Urothelium cell line (cell line): ENCODE measurements around the gene ADORA1.

Experiments
- DNase-seq: peaks from one replicate; pipeline ENCODE4 v3.0.0; 2011; ENCODE audit warnings: low spot score, mixed read lengths
- FAIRE-seq: peaks from 2 replicates; lab custom pipeline; 2011; peaks lifted over from hg19 to GRCh38; lab: Jason Lieb, UNC

ADORA1 gene

DNA sequence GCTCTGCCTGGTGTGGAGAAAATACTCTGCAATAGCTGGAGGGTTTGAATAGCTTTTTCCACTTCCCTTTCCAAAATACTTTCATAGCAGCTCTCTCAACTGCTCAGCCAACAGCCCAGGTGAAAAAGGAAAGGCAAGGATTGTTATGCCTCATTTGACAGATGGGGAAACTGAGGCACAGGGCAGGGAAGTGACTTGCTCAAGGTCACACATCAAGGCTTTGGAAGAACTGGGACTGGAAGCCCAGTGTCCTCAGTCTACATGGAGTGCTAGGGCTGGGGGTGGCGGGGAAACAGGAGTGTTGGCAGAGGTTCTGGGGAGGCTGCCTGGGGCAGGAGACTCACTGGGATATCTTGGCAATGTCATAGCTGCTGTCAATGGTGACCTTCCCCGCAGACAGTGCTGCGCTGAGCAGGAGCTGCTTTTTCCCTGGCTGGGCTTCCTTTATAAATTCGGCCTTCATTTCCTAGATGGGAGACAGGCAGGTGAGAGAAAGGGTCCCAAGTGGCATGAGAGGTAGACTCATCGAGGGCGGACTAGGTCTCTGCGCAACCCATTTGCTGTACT is 54.9 kb downstream of the ADORA1 start:
- FAIRE-seq (no peak), DNase-seq (no peak)

DNA sequence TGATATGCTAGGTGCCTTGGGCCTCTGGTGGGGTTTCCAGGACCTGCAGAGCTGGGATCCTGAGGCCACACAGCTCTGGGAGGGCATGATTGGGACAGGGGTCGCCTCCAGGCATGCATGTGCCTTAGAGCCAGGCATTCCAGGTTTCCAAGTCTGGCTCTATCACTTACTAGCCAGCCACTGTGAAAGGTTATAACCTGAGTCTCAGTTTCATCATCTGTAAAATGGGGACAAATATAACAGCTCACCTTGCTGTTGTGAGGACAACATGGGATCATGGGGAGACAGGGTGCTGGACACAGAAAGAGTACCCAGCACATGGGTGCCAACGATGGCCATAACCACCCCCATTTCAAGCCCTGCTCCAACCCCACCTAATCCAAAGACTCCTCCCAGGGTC is 56.3 kb downstream of the ADORA1 start:
- FAIRE-seq (no peak), DNase-seq (no peak)

DNA sequence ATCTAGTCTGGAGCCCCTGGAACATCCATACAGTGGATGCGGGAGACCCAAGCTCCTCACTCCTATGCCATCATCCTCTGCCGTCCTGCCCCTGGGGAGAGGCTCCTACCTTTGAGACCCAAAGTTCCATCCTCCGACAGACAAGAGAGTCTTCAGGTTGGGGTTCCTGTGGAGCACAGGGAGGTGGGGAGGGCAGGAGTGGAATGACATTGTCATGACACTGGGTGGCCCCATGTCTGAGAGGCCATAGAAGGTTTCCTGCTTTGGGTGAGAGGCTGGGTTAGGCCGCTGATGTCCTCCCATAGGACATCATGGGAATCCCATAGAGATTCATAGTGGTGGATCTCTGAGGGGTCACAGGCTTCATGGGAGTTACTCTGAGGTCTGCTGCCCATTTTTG is 56.9 kb downstream of the ADORA1 start:
- DNase-seq = no peak
- FAIRE-seq = no peak

DNA sequence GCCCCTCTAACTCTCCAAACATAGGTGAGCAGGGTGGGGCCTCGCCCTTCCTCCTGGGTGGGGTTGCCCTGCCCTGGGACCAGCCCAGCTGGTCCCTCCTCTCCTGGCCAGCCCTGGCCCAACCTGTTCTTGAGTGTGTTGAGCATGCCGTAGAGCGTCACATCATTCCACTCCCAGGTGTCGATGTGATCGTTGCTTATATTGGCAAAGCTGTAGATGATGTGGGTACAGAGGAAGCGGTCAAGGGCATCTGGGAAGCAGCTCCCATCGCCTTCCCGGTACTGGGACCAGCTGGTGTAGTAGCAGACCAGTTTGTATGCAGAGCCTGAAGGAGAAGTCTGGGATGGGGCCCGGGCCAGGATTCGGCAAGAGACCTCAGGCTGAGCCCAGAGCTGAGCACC is 57.5 kb downstream of the ADORA1 start:
- DNase-seq (no peak), FAIRE-seq (no peak)

DNA sequence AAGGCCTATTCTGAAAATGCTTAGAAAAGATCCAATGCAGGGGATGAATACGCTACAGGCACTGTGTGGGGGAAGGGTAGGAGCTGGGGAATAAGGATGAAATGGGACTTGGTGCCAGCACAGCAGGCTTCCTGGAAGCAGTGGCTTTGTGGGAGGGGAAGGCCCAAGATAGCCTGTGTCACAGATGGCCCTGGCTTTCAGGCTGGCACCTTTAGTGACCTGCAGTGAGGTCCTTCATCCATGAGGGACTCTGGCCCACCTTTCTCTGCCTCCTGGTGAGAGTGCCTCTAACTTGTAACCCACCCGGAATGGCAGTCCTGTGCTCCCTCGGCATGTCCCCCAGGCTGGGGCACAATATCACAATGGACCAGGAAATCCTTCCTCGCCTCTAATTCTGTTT is 58.1 kb downstream of the ADORA1 start:
- no peak for FAIRE-seq
- no peak for DNase-seq

DNA sequence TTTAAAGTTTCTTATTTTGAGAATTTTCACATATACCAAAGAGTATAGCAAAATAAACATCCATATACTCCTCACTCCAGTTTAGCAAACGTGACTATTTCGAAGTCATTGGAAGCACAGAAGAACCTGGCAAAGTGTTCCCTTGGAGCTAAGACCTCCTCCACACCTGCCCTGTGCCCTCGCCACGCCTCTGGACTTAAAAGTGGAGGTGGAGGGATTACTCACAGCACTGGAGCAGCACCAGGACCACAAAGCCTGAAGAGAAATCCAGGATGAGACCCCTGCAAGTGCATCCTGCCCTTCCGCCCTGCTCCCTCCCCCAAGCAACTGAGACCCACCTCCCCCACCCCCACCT is 58.5 kb downstream of the ADORA1 start:
- DNase-seq (no peak), FAIRE-seq (no peak)

DNA sequence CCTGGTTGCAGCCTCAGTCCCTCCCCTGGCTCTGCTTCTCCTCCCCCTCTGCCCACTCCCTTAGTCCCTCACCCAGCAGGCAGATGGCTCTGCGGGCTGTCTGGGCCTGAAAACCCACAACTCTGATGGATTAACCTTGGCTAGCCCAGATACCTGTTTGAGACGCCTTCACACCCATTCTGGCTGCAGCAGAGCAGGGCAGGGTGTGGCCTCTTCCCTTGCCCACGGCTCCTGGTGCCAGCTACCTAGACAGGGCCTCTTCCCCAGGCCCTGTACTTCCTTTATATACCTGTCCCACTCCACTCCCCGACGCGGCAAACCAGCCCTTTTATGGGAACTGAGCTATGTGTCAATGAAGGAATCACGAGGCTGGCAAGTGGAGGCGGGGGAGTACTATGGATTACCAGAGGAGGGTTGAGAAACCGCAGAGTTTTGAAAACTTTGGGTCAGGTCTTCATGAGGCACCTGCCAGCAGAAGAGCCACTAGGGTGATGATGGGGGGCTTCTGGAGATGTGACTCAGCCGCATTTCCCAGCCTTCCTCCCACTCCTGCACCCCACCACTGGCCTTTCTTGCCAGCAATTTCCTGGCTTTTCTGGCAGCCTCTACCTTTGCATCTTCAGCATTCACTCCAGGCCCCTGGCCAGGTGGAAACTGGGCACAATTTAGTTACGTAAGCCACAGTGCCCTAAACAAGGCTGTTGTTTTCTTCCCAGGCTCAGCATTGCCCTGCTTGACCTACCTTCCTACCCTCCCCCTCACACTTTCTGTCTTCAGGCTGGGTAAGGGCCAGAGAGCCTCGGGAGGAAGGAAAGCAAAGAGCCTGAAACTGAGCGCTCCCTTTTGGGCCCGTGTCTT is 59.1 kb downstream of the ADORA1 start, which contains the start of gene CHI3L1:
Gene CHI3L1 (minus strand): TSS at position 259 of the 858 bp plus-strand sequence. CDS start 81 bp downstream, at position 178.
- DNase-seq (no peak), FAIRE-seq (no peak)

DNA sequence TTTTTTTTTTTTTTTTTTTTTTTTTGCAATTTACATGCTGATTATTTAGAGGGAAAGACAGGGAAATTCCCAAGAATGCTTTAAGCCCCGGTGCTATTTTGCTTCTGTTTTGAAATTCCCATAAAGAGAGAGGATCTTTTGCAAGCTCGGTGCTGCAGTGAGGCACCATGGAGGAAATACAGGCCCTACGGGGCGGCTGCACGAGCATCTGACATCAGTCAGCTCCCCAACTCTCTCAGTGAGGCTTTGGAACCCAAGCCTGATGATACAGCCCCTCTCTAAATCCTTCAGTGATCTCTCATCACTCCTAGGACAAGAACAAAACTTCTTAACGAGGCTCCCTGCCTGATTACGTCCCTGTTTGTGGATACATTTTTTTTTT is 59.8 kb downstream of the ADORA1 start:
- DNase-seq = no peak
- no peak for FAIRE-seq

DNA sequence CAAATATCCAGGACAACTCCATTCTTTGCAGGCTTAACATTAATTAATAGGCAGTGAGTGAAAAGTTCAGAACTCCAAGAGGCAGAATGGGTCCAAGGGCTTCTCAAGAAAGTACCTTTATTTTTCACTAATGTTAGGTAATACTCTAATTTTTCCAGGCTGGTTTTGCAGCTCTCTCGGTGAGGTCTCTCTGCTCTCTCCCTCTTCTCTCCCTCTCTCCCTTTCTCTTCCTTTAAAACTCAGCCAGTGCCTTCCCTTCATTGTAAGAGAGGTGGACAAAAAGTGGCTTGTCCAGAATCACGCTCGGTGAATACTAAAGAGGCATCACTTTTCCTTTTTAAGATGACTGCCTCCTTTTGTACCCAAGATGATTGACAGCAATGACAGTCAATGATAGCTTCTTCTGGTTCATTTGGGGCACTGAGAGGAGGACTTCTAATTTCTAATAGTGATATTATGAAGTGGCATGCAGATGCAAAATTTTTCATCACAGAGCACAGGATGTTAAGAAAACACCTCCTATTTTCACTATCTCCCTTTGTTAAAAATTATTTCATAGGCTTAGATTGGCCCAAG is 60.3 kb downstream of the ADORA1 start:
- no peak for DNase-seq
- no peak for FAIRE-seq

DNA sequence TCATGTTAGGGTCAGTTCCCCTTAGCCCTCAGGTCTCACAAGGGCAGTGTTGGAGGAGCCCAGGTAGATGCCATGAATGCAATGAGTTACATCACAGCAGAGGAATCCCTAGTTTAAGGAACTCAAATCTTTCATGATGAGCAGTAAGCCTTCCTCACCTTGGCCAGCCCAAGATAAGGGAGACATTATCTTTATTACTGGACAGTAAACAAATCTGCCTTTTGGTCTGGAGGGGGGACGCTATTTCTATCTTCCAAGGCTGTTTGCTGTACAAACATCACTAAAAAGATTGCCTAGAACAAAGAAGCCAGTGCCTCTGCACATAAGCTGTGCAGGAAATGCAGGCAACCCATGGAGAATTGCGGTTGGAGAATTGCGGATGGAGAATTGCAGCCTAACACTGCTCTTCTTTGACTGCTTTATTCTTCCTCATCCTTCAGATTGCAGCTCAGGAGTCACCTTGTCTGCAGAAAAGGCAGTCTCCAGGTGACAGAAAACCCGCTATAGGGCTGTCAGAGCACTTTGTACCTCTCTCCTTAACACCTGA is 61.2 kb downstream of the ADORA1 start:
- DNase-seq (no peak), FAIRE-seq (no peak)

DNA sequence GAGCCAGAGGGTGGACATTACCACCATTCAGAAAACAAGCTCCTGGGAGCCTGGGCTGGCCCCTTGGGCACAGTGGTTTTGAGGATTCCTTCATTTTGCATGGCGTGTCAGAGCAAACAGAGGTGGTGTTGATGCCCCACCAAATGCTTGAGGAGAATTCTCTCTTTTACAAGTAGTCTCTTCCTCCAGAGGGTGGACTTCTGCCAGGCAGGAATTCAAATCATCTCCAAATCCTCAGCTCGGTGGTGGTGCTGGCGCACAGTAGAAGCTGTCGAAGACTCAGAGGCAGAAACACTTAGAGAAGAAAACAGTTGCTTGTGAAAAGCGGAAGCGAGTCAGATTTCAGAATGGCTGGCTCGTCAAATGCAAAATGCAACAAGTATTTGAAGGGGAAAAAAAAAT is 62.4 kb downstream of the ADORA1 start:
- FAIRE-seq (no peak), DNase-seq (no peak)

DNA sequence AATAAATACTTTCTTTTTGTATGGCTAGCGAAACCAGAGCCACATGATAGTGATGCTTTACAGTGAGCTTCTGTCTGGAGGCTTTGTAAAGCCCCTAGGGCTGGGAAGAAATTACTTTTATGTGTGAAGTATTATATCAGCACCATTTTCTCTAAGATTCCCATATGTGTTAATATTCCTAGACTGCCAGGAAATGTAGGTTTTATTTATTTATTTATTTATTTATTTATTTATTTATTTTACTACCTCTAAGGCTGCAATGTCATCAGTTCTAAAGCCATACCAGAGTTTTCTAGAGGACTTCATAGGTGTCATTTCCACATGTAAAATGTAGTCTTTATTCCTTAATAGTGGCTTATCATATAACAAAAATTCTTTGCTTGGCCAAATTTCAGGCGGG is 63.4 kb downstream of the ADORA1 start:
- DNase-seq (no peak), FAIRE-seq (no peak)

DNA sequence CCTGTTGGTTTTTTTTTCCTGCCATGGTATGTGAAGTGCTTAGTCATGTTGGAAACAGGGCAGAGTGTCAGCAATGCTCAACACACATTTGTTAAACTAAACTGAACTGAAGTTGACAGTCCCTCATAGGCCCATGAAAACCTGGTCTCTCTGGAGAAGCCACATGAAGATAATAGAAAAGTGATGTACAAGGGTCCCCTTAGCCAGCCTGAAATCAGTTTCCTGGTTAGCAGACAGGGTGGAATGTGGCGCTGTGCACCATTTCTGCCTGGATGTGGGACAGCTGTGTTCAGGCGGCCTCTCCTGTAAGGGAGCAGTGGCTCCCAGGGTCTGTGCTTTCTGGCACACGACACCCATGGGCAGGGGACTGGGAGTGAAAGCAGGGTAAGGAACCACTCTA is 68.8 kb downstream of the ADORA1 start:
- DNase-seq = no peak
- FAIRE-seq = no peak

DNA sequence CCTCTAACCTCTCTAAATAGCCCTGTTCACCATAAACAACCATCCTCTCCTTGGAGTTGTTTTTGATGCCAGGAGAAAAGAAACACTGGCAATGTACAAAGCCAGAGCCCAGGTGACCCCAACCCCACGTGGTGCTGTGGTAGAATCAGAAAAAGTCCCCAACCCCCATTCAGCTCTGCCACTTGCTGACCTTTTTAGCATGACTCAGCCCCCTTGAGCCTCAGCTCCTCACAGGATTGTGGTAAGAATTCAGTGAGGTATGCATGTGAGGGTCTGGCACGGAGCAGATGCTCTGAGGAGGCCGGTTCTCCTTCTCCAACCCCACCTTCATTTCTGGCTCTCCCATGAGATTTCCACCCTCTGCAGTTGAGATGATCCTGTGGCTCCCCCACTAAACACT is 70.1 kb downstream of the ADORA1 start:
- DNase-seq (peak; percentile 22), FAIRE-seq (no peak)

DNA sequence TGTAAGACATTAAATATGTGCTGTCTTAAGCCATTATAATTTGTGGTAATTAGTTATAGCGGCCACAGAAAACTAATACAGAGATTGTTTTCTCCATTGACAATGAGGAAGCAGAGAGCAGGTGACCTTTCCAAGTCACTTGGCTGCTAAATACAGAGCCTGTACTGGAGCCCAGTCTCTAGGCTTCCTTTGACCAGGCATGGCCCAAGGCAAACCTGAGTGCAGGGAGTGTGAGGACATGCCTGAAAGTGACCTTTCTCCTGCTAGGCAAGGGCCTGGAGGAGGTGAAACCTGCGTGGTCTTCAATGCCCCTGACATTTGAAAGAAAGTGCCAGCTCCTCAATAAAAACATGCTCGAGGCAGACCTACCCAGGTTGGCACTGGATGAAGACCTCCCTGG is 71.5 kb downstream of the ADORA1 start:
- FAIRE-seq (no peak), DNase-seq (no peak)

DNA sequence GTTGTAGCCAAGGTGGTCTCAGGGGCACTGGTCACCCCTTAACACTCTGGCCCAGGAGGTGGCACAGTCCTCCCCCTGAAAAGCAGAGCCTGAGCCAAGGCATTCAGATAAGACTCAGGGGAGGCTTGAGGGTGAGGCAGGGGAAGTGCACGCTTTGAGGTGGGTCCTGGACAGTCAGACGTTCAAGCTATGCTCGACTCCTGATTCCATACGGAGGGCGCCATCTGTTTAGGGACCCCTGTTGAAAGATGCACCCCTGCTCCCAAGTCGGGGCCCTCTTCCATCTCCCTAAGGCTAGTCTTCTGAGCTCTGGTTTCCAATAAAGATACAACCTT is 71.9 kb downstream of the ADORA1 start:
- DNase-seq (no peak), FAIRE-seq (no peak)

DNA sequence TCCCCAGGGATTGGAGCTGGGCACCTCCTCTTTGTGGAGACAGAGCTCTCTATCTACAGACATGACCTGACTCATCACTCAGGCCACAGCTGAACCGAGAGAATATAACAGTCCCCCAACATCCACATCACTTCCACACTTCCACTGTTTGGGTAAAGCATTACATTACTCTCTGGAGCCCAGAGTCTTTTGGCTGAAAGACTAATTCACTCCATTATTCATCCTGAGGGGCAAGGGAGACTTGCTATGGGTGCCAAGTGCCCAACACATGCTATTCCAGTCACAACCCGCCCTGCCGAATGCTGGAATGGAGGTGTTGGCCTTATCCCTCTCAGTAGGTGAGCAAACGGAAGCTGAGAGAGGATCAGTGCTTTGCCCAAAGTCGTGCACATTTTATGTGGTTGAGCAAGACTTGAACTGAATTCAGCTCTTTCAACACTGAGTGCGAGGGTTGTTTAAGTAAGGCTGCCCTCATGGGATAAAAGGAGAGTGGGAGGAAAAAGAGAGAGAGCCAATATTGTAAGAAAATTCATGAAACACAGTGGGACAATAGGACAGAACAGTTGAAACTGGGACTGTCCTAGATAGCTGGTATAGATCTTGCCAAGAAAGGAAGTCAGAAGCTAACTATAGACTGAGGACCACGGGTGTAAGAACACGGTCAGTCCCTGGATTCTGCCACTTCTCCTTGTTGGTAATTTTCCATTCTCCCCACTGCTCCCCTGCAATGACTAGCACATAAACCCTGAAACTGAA is 72.5 kb downstream of the ADORA1 start:
- no peak for DNase-seq
- no peak for FAIRE-seq

DNA sequence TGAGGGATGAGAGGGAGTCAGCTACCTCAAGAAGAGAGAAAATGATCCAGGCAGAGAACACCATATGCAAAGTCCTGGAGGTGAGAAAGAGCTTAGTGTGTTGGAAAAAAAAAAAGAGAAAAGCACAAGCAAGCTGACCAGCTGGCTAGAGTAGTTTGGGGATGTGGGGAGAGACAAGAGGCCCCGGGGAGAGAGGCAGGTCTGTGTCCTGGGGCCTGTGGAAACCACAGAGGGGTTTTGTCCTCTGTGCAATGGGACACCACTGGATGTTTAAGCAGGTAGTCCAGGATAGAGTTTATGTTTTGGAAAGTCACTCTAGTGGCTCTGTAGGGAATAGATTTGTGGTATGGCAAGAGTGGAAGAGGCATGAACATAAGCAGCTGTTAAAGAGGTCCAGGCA is 73.4 kb downstream of the ADORA1 start:
- no peak for DNase-seq
- no peak for FAIRE-seq

DNA sequence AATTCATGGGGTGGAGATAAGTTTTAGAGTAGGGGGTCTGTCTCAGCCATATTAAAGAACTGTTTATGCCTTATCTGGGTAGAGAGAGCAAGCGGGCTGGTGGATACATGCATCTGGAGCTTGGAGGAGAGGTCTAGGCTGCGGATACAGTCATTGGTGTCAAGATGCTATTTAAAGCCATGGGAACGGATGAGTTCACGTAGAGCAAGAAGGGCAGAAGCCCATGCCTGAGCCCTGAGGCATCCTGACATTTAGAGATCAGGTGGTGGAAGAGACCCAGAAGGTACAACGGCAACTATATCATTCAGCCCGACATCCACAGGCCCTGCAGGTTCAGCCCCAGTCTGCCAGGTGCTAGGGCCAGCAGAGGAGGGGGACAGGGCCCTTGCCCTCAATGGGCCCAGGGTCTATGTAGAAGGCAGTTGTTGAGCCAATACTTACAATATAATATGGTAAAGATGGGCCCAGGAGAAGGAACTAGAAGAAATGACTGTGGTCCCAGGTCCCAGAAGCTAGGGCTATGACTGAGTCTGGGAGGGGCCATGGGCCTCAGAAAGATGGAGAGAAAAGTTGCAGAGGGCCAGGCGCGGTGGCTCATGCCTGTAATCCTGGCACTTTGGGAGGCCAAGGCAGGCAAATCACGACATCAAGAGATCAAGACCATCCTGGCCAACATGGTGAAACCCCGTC is 74.1 kb downstream of the ADORA1 start:
- no peak for DNase-seq
- FAIRE-seq = no peak

DNA sequence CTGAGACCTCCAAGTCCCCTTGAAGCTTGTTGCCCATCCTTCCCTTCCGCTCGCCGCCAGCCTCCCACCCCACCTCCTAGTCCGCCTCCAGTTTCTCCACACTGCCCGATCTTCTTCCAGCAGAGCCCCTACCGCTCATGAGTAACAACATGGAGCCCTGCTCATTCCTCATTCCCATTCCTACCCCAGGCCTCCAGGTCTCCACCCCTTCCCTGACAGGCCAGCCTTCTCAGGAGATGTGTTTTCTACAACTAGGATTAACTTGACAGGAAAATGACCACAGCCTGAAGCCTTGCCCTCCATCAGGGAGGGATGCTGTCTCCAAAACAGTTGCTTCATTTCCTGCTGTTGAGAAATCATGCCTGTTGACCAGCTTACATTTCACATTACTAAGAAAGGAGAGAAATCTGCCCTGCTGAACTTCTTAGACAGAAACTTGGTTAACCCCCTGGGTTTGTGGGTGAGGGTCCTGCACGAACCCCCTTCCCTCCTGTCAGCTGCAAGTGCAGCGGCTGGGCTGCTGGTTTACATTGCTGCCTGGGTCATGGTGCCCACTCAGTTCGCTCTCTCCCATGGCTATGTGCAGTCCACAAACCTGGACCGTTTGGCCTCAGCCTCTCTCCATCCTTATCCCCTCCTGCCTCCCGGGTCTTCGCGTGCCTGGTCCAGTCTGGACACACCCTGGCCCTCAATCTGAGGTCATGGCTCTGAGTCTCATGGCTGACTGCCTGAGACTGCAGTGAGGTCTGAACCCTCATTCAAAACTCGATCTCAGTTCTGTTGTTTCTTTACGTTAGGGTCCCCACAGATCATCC is 75.1 kb downstream of the ADORA1 start:
- FAIRE-seq (no peak), DNase-seq (no peak)
